ENCODE measurements around the gene TTC38.
"Not testable (repeated sequence)": the region's sequence is repeated elsewhere in the genome, so short reads cannot be mapped to it uniquely, and the experiment has no call there.

TTC38 gene

DNA sequence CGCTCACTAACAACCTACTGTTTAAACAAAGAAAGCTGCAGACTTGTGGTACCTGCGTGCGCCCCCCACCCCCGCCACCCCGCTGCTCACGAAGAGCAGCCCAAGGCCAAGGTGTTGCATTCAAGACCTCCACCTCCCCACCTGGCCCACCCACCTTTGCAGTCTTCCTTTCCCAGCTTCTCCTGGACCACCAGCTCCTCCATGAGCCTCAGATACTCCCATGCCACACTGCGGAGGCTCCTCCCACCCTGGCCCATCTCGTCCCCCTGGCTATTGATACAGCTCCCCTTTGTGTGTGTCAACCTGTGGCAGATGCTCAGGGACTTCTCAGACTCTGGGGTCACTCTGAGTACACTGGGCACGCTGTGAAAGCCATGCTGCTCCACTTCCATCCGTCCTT, 21.6 kb upstream of the TTC38 start:
- DNase-seq (ENCODE audit: low spot score): no peak

DNA sequence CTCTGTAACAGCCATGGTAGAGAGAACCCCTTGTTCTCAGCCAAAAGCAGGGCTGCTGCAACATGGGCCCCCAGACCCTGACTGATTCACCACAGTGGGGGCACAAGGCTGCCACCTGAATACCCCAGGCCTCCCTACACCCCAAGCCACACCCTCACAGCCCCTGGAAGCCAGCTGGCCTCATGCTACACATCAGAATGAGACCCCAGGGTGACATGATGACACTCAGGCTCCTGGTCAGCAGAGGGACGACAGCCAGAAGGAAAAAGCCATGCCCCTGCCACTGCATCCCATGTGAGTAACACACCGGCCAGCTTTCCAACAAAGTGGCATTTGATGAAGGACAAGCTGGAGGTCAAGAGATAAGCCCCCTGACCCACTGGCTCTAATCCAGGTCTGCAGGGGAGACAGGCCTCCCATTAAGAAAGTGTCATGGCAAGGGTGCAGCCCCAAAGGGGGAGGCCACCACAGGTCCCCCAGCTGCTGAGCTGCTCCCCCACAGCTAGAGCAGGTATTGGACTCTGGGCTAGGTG, 20.3 kb upstream of the TTC38 start:
- DNase-seq (ENCODE audit: low spot score): no peak

DNA sequence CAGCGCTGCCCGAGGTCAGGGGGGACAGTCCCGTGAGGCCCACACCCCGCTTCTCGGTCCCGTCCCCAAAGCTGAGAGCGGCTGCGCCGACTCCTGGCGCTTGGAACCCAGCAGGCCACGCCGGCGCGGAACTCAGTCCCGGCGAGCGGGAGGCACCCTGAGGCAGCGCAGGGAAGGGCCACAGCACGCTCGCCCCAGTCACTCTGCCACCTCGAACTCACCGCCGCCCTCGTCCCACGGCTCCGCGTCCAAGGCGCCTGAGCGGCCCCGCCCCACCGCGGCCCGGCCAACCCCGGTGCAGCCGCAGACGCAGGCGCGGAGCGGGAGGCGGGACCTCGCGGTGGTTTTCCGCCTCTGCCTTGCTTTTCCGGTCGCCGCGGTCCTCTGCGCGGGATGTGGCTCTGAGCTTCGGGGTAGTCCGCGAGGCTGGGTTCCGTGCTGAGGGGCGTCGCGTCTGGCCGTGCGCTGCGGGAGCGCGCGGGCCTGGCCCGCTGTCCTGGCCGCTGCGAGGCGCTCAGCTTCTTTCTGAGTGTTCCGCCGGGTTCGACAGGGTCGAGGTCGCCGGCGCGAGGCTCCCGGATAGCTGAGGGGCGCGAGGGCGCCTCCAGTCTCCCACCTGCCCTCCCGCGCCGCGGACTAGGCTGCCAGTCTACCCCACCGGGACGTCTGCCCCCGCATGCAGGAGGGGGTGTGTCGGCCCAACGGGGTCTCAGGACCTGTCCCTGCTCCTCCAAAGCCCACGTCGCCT, 17.6 kb upstream of the TTC38 start, which contains the start of gene CDPF1:
CDPF1 (minus strand) TSS at position 259 of the 748 bp plus-strand sequence. CDS start 2,009 bp downstream, outside the sequence.
- DNase-seq (ENCODE audit: low spot score): peak; percentile 89

DNA sequence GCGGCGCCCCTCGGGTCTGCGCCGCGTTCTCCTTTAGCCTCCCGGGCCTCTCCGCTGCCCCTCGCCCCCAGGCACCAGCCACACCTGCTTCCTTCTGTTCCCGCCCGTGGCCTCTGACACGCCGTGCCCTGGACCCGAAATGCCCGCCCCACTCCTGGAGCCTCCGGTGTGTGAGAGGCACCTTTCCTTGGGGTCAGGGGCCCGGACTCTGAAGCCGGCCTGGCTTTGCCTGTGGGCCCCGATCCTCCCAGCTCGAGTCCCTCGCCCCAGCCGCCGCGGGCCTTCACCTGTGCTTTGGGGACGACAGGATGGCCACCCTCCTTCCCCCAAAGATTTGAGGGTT, 17.1 kb upstream of the TTC38 start:
- DNase-seq (ENCODE audit: low spot score): no peak

DNA sequence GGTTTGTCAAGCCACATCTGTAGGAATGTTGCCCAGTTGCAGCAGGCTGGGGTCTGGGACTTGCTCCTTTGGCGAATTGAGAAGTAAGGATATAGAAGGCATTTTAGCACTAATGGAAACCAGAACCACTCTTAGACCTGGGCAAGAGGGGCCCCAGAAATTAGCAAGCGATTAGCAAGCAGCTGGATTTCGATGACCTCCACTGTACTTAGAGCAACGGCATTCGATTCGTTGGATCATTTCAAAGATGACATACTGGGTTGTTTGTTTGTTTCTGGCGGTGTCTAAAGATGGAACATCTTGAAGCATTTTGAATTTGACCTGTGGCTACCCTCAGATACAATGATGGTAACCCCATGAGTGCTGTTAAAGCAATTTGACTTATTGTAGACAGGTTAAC, 16.5 kb upstream of the TTC38 start:
- DNase-seq (ENCODE audit: low spot score): no peak

DNA sequence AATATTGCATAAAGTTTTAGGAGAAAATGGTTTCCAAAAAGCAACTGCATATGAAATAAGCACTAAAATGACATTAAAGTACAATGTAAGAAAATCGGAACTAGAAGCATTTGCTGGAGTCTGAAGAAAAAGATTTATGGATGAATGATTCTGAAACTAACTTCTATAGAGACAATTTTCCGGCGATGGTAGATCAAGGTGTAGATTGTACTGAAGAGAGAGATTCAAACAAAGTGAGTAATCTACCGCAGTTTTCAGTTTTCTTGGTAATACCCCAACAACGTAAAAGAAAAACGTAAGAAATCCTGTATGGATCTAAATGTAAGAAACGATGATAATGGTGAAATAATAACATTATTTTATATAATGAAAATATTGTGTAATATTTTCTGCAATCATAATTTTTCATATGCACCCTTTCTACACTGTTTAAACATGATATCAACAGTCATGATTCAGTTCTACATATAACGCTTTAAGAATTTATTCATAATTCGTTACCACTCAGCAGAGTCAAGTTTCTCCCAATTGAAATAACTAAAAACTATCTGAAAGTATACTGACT, 15.9 kb upstream of the TTC38 start:
- DNase-seq (ENCODE audit: low spot score): peak; percentile 12

DNA sequence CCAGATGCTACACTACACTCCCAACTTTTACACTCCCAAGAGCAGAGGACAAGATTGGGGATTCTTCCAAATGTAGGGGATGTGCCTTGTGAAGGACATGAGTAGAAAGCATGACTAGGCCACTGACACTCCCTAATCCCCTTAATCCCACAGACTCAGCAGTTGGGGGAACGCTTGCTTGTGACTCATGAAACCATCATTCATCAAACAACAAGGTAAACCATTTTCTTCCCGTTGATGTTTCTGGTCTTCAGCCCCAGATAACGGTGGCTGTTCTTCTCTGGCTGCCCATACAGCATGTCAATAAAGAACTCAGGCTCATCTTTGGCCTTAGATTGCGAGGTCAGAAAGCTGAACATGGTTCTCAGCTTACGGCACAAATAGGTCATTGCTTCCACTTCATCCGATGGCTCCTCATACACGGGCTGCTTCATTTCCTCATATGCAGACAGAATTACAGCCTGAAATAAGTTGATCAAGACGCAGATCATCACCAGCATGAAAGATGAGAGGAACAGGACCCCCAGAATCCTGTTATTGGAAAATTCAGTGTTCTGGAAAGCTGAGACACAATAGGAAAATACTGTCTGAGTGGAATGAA, 11.3 kb upstream of the TTC38 start:
- no peak for DNase-seq (ENCODE audit: low spot score)

DNA sequence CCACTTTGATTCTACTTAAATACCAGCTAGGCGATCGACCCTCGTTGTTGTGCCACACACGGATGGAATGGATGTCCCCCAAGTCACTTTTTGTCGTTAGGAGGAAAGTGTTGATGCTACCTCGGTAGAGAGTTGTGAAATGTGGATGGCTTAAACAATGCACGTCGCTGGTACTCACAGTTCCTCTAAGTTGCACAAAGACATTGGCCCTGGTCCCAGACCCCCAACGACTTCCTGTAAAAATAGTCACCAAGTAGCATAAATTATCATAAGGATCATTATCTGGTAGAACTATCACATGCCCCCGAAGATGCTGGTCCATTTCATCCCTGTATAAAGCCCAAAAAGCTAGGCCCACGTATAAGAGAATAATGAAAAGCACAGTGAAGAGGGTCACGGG, 8.4 kb upstream of the TTC38 start:
- DNase-seq (ENCODE audit: low spot score): no peak

DNA sequence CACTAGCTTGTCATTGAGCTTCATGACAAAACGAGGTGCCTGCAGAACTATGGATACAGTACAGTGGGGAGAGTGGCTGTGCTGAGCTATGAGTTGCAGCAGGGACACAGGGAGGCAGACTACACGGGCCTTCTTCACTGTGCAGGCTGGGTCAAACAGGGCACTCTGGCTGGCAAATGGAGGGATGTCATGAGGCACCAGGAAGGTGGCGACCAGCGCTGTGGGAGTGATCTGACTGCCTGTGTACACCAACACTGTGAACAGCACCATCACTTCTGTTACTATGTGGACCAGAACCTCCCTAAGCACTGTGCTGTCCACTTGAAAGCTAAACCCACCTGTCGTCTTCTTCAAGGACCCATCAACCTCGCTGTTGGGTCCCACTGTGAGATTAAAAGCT, 7.8 kb upstream of the TTC38 start:
- no peak for DNase-seq (ENCODE audit: low spot score)

DNA sequence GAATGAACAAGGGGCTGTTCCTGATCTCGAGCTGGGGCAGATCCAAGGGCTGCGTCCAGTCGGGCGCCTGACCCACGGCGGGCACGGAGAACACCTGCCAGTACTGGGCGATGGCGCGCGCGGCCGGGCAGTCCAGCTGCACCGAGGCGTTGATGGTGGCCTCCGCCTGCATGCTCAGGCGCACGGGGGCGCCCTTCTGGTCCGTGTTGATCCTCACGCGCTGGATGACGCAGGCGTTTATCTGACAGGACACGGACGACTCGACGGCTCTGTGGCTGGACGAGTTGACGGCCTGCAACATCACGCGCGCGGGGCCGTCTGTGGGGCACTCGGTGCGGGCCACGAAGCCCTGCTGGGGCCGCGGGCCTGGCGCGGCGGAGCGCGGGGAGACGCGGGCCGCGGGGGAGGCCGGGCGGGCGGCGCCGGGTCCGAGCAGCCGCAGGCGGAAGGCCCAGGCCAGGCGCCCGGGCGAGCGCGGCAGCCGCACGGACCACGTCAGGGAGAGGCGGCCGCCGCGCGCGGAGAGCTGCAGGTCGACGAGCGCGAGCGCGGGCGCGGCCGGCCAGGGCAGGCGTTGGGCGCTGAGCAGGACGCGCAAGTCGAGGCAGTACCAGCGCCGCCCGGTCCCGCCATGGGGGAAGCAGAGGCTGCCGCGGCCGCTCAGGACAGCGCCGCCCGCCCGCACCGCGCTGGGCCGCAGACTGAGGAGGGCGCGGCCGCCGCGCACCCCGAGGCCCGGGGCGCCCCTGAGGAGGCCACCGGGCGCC, 5.2 kb upstream of the TTC38 start:
- peak; percentile 17 for DNase-seq (ENCODE audit: low spot score)

DNA sequence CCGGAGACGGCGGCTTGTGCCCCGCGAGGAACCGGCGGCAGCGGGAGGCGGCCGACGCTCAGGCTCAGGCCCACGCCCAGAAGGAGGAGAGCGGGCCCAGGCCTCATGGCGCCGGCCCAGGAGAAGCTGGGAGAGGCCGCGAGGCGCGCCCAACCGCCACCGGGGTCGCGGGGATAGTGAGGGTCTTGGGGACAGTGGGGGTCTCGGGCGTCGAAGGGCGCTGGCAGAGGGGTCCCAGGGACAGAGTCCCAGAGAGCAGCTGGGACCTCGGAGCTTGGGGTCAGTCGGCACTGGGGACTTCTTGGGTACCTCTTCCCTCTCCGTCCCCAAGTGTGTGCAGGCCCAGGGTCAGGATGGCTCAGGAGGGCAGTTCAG, 4.6 kb upstream of the TTC38 start, which contains the start of gene PKDREJ:
PKDREJ (minus strand) TSS at position 128 of the 375 bp plus-strand sequence; CDS start at position 107, 21 bp downstream.
- DNase-seq (ENCODE audit: low spot score): no peak

DNA sequence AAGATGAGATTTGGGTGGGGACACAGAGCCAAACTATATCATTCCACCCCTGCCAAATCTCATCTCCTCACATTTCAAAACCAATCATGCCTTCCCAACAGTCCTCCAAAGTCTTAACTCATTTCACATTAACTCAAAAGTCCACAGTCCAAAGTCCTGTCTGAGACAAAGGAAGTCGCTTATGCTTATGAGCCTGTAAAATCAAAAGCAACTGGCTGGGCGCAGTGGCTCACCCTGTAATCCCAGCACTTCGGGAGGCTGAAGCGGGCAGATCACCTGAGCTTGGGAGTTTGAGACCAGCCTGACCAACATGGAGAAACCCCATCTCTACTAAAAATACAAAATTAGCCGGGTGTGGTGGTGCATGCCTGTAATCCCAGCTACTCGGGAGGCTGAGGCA, 3.3 kb upstream of the TTC38 start:
- not testable (repeated sequence) for DNase-seq (ENCODE audit: low spot score)

DNA sequence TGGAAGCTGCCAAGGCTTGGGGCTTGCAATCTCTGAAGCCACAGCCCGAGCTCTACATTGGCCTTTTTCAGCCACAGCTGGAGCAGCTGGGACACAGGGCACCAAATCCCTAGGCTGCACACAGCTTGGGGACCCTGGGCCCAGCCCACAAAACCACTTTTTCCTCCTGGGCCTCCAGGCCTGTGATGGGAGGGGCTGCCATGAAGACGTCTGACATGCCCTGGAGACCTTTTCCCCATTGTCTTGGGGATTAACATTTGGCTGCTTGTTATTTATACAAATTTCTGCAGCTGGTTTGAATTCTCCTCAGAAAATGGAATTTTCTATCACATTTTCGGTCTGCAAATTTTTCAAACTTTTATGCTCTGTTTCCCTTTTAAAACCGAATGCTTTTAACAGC, 2.2 kb upstream of the TTC38 start:
- DNase-seq (ENCODE audit: low spot score): not testable (repeated sequence)

DNA sequence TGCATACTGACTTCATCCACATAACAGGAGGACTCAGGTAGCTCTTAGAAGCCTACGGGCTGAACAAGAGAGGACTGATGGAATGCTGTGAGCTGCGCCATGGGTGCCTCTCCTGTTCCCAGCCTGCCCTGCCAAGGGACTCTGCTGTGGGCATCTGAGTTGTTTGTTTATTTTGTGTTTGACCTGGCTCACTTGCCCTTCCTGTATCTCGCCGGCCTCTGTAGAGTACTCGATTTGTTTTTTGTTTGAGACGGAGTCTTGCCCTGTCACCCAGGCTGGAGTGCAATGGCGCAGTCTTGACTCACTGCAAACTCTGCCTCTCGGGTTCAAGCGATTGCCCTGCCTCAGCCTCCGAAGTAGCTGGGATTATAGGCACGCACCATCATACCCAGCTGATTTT, 1.8 kb downstream of the TTC38 start:
- DNase-seq (ENCODE audit: low spot score): no peak

DNA sequence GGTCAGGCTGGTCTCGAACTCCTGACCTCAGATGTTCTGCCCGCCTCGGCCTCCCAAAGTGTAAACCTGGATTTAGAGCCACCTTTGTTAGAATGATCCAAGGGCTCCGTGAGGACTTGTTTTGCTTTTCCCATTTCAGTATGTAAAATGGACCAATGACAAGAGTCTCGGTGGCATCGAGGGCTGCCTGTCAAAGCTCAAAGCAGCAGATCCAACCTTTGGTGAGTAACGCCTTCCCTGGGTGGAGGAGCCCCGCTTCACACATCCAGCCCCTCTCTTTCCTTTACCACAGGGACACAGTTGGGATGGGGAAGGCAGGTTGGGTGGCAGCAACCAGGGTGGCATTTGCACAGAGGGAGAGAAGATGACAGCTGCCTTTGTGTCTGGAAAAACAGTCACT, 4.4 kb downstream of the TTC38 start:
- no peak for DNase-seq (ENCODE audit: low spot score)

DNA sequence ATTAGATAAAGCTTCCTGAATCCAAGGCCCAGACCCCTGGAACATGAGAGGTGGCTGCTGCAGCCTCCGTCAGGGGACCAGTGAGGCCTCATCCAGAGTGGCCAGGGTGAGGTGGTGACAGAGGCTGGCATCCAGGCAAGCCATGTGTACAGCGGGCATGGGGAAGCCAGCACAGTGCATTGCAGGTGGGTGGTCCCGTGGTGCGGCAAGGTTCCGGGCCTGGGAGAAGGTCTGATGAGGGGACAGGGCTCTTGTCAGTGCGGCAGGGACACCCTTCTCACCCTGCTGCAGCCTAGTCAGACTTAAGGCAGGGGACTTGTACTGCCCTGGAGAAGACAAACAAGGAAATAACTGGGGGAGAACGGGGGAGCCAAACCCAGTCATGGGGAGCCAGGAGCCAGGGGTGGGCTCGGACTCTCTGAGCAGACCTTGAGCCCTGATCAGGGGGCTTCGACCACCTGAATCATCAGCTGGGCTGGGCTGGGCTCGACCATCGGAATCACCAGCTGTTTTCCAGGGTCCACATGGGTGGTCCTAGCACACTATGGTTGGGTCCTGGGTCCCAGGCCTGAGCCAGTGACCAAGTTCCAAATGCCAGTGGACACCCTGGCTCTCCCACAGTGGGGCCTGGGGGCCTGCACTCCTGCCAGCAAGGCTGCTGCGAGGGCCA, 5.1 kb downstream of the TTC38 start:
- DNase-seq (ENCODE audit: low spot score): no peak

DNA sequence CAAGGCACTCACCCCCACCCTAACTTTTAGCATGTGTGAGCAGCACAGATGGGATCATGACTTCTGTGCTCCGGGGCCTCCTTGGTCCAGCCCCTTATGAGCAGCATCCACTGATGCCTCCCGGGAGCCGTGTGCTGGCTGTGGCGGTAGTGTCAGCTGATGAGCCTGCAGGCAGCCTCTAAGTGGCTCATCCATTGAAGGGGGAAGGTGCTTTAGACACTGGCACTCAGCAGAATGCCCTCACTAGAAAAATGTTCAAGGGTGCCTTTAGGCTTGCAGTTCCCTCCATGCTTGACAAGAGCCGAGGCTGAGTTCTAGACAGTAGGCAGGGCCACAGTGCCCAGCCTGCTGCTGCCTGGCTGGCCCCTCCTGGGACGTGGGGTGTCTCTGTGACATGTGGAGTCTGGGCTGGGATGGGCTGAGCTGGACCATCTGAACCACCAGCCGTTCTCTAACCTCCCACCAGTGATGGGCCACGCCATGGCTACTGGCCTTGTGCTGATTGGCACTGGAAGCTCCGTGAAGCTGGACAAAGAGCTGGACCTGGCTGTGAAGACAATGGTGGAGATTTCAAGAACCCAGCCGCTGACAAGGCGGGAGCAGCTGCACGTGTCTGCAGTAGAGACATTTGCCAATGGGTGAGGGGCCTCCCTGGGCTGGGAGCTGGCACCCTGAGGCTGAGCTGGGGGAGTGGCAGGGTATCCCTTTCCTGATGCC, 5.8 kb downstream of the TTC38 start:
- DNase-seq (ENCODE audit: low spot score): no peak

DNA sequence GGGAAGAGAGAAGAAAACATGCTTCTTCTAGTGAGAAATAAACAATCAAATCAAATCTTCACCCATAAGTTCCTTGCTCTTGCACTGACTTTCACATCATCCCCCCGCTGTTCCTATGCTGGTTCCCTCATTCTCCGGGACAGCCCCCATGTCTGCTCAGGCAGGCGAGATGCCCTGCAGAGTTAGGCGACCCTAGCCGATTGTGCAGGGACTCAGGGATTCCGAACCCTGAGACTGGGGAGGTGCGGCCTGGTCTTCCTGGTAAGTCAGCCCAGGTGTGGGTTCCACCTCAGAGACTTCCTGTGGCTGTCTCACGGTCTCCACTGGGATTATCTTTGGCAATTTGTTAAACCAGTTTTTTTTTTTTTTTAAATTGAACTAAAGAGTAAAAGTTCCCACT, 6.6 kb downstream of the TTC38 start:
- no peak for DNase-seq (ENCODE audit: low spot score)

DNA sequence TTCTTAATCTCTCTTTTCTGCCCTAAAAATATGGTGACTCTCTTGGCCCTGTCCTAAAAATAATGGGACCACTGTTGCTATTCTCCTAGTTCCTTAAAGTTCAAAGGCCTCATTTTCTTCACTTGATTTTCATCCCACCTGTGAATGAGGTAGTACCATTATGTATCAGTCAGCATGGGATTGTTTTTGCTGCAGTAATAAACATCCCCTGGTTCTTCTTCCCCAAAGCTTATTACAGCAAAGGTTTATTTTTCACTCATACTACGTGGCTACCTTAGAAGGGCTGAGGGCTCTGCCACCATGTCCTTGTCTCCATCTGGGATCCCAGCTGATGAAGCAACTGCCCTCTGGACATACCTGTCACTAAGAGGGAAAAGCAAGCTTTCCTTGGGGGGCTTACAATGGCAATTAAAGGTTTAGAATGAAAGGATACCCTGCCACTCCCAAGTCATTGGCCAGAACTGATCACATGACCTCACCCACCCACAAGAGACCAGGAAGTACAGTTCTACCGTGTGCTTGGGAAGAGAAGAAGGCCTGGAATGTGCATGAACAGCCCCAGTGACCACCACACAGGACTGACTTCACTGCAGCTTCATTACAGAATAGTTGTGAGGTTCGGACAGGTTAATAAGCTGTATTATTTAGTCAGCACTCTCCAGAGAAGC, 7.8 kb downstream of the TTC38 start:
- DNase-seq (ENCODE audit: low spot score): no peak

DNA sequence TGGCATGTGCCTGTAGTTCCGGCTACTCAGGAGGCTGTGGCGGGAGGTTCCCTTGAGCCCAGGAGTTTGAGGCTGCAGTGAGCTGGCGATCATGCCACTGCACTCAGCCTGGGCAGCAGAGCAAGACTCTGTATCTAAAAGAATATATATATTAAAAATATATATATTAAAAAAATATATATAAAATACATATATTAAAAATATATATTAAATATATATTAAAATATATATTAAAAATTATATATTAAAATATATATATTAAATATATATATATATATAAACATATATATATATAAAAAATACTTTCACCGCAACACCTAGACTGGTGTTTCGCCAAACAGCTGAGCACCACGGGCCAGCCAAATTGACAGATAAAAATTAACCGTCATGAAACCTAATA, 8.8 kb downstream of the TTC38 start:
- DNase-seq (ENCODE audit: low spot score): no peak

All from CD4-positive, alpha-beta T cell treated with Interleukin-15 for 4 hours (primary cell).